Body of pancreas (tissue), 4 donors: Measurements from ENCODE around the gene ANKRD45. TPM values are rescaled to one million over a fixed set of nuclear protein-coding genes. Genes with fewer than 3 reads are reported as not detected.
"Not testable (repeated sequence)": the region's sequence is repeated elsewhere in the genome, so short reads cannot be mapped to it uniquely, and the experiment has no call there.

Source experiments
- ATAC-seq: fragments of 150-250 bp; one replicate; pipeline ENCODE4 v1.9.1; 2016
- DNase-seq, 4 donors: peaks; one replicate each; pipeline ENCODE4 v3.0.0-alpha.2; 2019
- H3K27ac ChIP-seq, 4 donors: fragments of 200-600 bp; sonication (generic); 1 replicate in 3 of 4; 2 replicates in 1 of 4; pipeline versions ENCODE4 v1.5.1 to v1.6.1; 2016 to 2019; ENCODE audit warnings: mild to moderate bottlenecking in 1 of 4, mixed read lengths in 1 of 4, moderate library complexity in 1 of 4
- H3K27me3 ChIP-seq, 2 donors: fragments of 200-600 bp; sonication (generic); one replicate each; pipeline ENCODE4 v1.6.0; 2016; ENCODE audit warnings: mild to moderate bottlenecking in 1 of 2
- H3K36me3 ChIP-seq, 2 donors: fragments of 200-600 bp; sonication (generic); replicated peaks in 1 of 2; 2 replicates each; pipeline ENCODE4 v1.5.1; 2016; ENCODE audit warnings: low read depth in 2 of 2; ENCODE audit not compliant: insufficient read depth in 1 of 2
- H3K4me1 ChIP-seq: fragments of 200-600 bp; sonication (generic); one replicate; pipeline ENCODE4 v1.6.0; 2016
- H3K4me3 ChIP-seq, 2 donors: fragments of 200-600 bp; sonication (generic); 1 replicate in 1 of 2; 2 replicates in 1 of 2; pipeline ENCODE4 v1.5.1; 2016 to 2019
- H3K9me3 ChIP-seq, 3 donors: fragments of 200-600 bp; sonication (generic); 1 replicate in 2 of 3; 2 replicates in 1 of 3; pipeline ENCODE4 v1.5.1; 2016
- CTCF ChIP-seq, 7 experiments: fragments of 450-650 bp in 4 of 7; fragments of 200-600 bp in 3 of 7; sonication (generic) in 3 of 7; IDR thresholded peaks; one replicate each; pipeline ENCODE4 v1.5.1; 2016 to 2019; ENCODE audit warnings: antibody characterized with exemption in 7 of 7
- POLR2A ChIP-seq, 3 donors: fragments of 450-650 bp; IDR thresholded peaks; one replicate each; pipeline ENCODE4 v1.6.1; 2016; ENCODE audit warnings: antibody characterized with exemption in 3 of 3, mild to moderate bottlenecking in 2 of 3
- WGBS, 2 donors: methylation state at CpG; one replicate each; pipeline ENCODE4 v1.1.5; 2017; 5-methylcytosine and 5-hydroxymethylcytosine counted together
- intact Hi-C: fragments of 100-400 bp; cut with DNase I; formaldehyde crosslinking; loops from one replicate; pipeline ENCODE4 v1.15.1; 2023
- total RNA-seq, 2 donors: library from RNA; depleted of rRNA; stranded (reverse); fragments of >200 nt; gene quantifications; one replicate each; pipeline ENCODE4 v1.1.0, GENCODE V29; 2016

ANKRD45 gene
- total RNA-seq, 2 donors from 2014 or later: 0.26 TPM; not detected in 1

GRCh38 chr1:173572201-173572873 is 97.3 kb downstream of the ANKRD45 start:
- Histone ChIP-seq H3K4me1 (no peaks in the 10 kb centered on the region), H3K27me3 (no peaks in the 10 kb centered on the region), H3K27ac (no peak overlapping the region), H3K9me3 (no peaks in the 10 kb centered on the region), H3K36me3 (no peaks in the 10 kb centered on the region), H3K4me3 (no peak overlapping the region)
- DNase-seq (no peak), ATAC-seq (no peak)
- intact Hi-C loops: no loop called here
- 73 to 80% methylated on average over 3 of the region's 3 CpGs for WGBS, 2 donors
- no peak for TF ChIP-seq POLR2A (IDR thresholded peaks at IDR 0.05)
- no peak for TF ChIP-seq CTCF (IDR thresholded peaks at IDR 0.05)

GRCh38 chr1:173570370-173571007 is 99.2 kb downstream of the ANKRD45 start:
- TF ChIP-seq CTCF (IDR thresholded peaks at IDR 0.05): no peak
- no peak for TF ChIP-seq POLR2A (IDR thresholded peaks at IDR 0.05)
- intact Hi-C loops: no loop called here
- Histone ChIP-seq H3K36me3 (no peaks in the 10 kb centered on the region), H3K27me3 (no peaks in the 10 kb centered on the region), H3K4me3 (no peak overlapping the region), H3K9me3 (no peaks in the 10 kb centered on the region), H3K27ac (no peak overlapping the region), H3K4me1 (no peaks in the 10 kb centered on the region)
- DNase-seq (no peak), ATAC-seq (no peak)
- 62 to 83% methylated on average over 4 of the region's 4 CpGs for WGBS, 2 donors

GRCh38 chr1:173568483-173568882 is 101.2 kb downstream of the ANKRD45 start:
- no peaks in the 10 kb centered on the region for H3K4me1 ChIP-seq
- DNase-seq (no peak), ATAC-seq (no peak)
- H3K27ac ChIP-seq: no peak overlapping the region
- H3K9me3 ChIP-seq: no peaks in the 10 kb centered on the region
- TF ChIP-seq CTCF (IDR thresholded peaks at IDR 0.05) (no peak), POLR2A (IDR thresholded peaks at IDR 0.05) (no peak)
- no peak overlapping the region for H3K4me3 ChIP-seq
- 67 to 84% methylated on average over 1 of the region's 1 CpG for WGBS, 2 donors
- intact Hi-C loops: no loop called here
- H3K27me3 ChIP-seq: no peaks in the 10 kb centered on the region
- no peaks in the 10 kb centered on the region for H3K36me3 ChIP-seq

GRCh38 chr1:173563846-173564245 is 105.8 kb downstream of the ANKRD45 start:
- H3K9me3 ChIP-seq, H3K27ac ChIP-seq, DNase-seq, H3K36me3 ChIP-seq, intact Hi-C loops, H3K4me1 ChIP-seq, H3K4me3 ChIP-seq, ATAC-seq, H3K27me3 ChIP-seq: not testable (repeated sequence)
- 40 to 83% methylated on average over 1 of the region's 1 CpG for WGBS, 2 donors

- intact Hi-C loops: no loop called here
- Histone ChIP-seq H3K4me1 (no peaks in the 10 kb centered on the region), H3K27ac (no peak overlapping the region), H3K9me3 (no peaks in the 10 kb centered on the region), H3K27me3 (no peaks in the 10 kb centered on the region), H3K36me3 (no peaks in the 10 kb centered on the region), H3K4me3 (no peak overlapping the region)
- no peak for TF ChIP-seq POLR2A (IDR thresholded peaks at IDR 0.05)
- TF ChIP-seq CTCF (IDR thresholded peaks at IDR 0.05): no peak
- ATAC-seq: no peak
- 57% methylated on average over 6 of the region's 6 CpGs for WGBS, 2 donors
- no peak for DNase-seq
These were observed 106.8 kb downstream of the ANKRD45 start for GRCh38 chr1:173562813-173563212.
